Heart left ventricle (tissue), 13 donors: Measurements from ENCODE around the gene DPPA4.

Source experiments
- CTCF ChIP-seq, 12 donors: fragments of 200-600 bp; sonication (generic) in 4 of 12; IDR thresholded peaks; one replicate each; pipeline versions ENCODE4 v1.5.0 to v1.8.0; 2018 to 2022; ENCODE audit warnings: antibody characterized with exemption in 12 of 12, mild to moderate bottlenecking in 5 of 12
- POLR2A ChIP-seq, 2 donors: fragments of 450-650 bp; IDR thresholded peaks; one replicate each; pipeline ENCODE4 v1.6.1; 2017; ENCODE audit warnings: antibody characterized with exemption in 2 of 2, mild to moderate bottlenecking in 2 of 2, moderate library complexity in 2 of 2
- donor health status: ischemic (EF 13 %, LVEDD 7.1; RV severe dilation, severe dysfunction).
- donor health status: DM: no; HTN: yes; CAD: no.
- donor health status: DM: no; HTN: no; CAD: no.
- donor health status: ischemic (EF 25% LVEDD 6.9; RV normal size, moderate dysfunction).
- donor health status: ischemic (EF 25% LVEDD 5.7; RV mildly dilated, moderate dysfunction).
- donor health status: ischemic (EF 35%, LVEDD 5.7; RV mildly dilated, moderate dysfunction).
- donor health status: nonischemic (EF 11% LVEDD 7.7; RV severe dilation, severe dysfunction).
- donor health status: DM: yes; HTN: yes; CAD: no.
- donor health status: PGD.
- donor health status: ischemic (EF 29% LVEDD 5.4; RV normal size, mild dysfunction).
- donor health status: nonischemic (EF 23%, LVEDD 6.1; RV moderate dilation, normal function).

GRCh38 chr3:109356442-109357155 lies 19.3 kb upstream of the DPPA4 start:
- TF ChIP-seq POLR2A (IDR thresholded peaks at IDR 0.05) (no peak), CTCF (IDR thresholded peaks at IDR 0.05) (no peak)
